Urinary bladder (tissue), 4 donors: Measurements from ENCODE around the gene PCLAF. TPM values are rescaled to one million over a fixed set of nuclear protein-coding genes. Genes with fewer than 3 reads are reported as not detected.
"Not testable (repeated sequence)": the region's sequence is repeated elsewhere in the genome, so short reads cannot be mapped to it uniquely, and the experiment has no call there.

Experiments
- DNase-seq: peaks from one replicate; pipeline ENCODE4 v3.0.0-alpha.2; 2015; ENCODE audit errors: extremely low spot score
- H3K27ac ChIP-seq: one replicate; pipeline ENCODE4 v1.5.1; 2013; ENCODE audit warnings: low read depth, mild to moderate bottlenecking, moderate library complexity
- H3K36me3 ChIP-seq: one replicate; pipeline ENCODE4 v1.6.1; 2013; ENCODE audit warnings: mild to moderate bottlenecking, moderate library complexity; ENCODE audit not compliant: insufficient read depth
- H3K4me1 ChIP-seq: one replicate; pipeline ENCODE4 v1.6.1; 2013; ENCODE audit warnings: mild to moderate bottlenecking, moderate library complexity; ENCODE audit not compliant: insufficient read depth
- H3K4me3 ChIP-seq: one replicate; pipeline ENCODE4 v1.5.1; 2013; ENCODE audit warnings: low read depth, low read length
- WGBS: extraction: QIAGEN DNeasy Blood & Tissue Kit; methylation state at CpG from one replicate; pipeline ENCODE4 v1.1.7; 2013; 5-methylcytosine and 5-hydroxymethylcytosine counted together
- polyA plus RNA-seq: library from polyadenylated mRNA; stranded (reverse); fragments of 200-250 nt; gene quantifications from one replicate; pipeline ENCODE4 v1.2.3, GENCODE V29; 2013
- small RNA-seq: library from RNA; depleted of rRNA; stranded (forward); fragments of <200 nt; gene quantifications from one replicate; pipeline ENCODE3, GENCODE V24; 2014
- total RNA-seq: library from RNA; depleted of rRNA; stranded (reverse); fragments of >200 nt; gene quantifications from one replicate; pipeline ENCODE4 v1.2.3, GENCODE V29; 2014
- donor health status: healthy with polysubstance abuse.
- donor health status: healthy.

Gene PCLAF
- total and polyA plus RNA-seq, 2 donors = 1.8 to 41.5 TPM

- not testable (repeated sequence) for H3K4me3 ChIP-seq, H3K36me3 ChIP-seq, DNase-seq, H3K4me1 ChIP-seq, H3K27ac ChIP-seq
- 33% methylated on average over 3 of the region's 15 CpGs for WGBS
Measured at GRCh38 chr15:64326975-64327374, 54.3 kb downstream of the PCLAF start.

- not testable (repeated sequence) for H3K27ac ChIP-seq, H3K4me3 ChIP-seq, H3K4me1 ChIP-seq, H3K36me3 ChIP-seq, DNase-seq
- 91% methylated on average over 11 of the region's 20 CpGs for WGBS
Measured at GRCh38 chr15:64326458-64326857, 54.8 kb downstream of the PCLAF start.

- WGBS = 88% methylated on average over 5 of the region's 5 CpGs
- no peaks in the 10 kb centered on the region for H3K4me1 ChIP-seq
- H3K4me3 ChIP-seq = no peak overlapping the region
- H3K27ac ChIP-seq = no peak overlapping the region
- DNase-seq = no peak
- peaks cover 2% of the 10 kb centered on the region for H3K36me3 ChIP-seq
Measured at GRCh38 chr15:64324165-64324877, 56.9 kb downstream of the PCLAF start.

- Histone ChIP-seq H3K36me3 (no peaks in the 10 kb centered on the region), H3K4me1 (no peaks in the 10 kb centered on the region), H3K4me3 (no peak overlapping the region), H3K27ac (no peak overlapping the region)
- WGBS = 37% methylated on average over 4 of the region's 4 CpGs
- no peak for DNase-seq
Measured at GRCh38 chr15:64315216-64315615, 66.0 kb downstream of the PCLAF start.

GRCh38 chr15:64314456-64314855 is 66.8 kb downstream of the PCLAF start:
- Histone ChIP-seq H3K36me3 (no peaks in the 10 kb centered on the region), H3K27ac (no peak overlapping the region), H3K4me3 (no peak overlapping the region), H3K4me1 (no peaks in the 10 kb centered on the region)
- 56% methylated on average over 3 of the region's 3 CpGs for WGBS
- no peak for DNase-seq

Small RNA genes lying within 50 kb of the gene (small RNA-seq; reads per million reads assigned to genes)
- gene RF00554 = not detected

Other genes starting within 250 kb of the PCLAF start
- 0.42 TPM for gene SNX22, start 229.7 kb downstream of the PCLAF start, total RNA-seq
- gene SNX22, start 229.7 kb downstream of the PCLAF start, polyA plus RNA-seq = 1.1 TPM
- gene PPIB, start 218.4 kb downstream of the PCLAF start, total RNA-seq = 309 TPM
- 420 TPM for gene PPIB, start 218.4 kb downstream of the PCLAF start, polyA plus RNA-seq
- 40.1 TPM for gene CSNK1G1, start 25.3 kb downstream of the PCLAF start, total RNA-seq
- gene CSNK1G1, start 25.3 kb downstream of the PCLAF start, polyA plus RNA-seq = 5.7 TPM
- 21.0 TPM for gene TRIP4, start 6.4 kb upstream of the PCLAF start, total RNA-seq
- gene TRIP4, start 6.4 kb upstream of the PCLAF start, polyA plus RNA-seq = 20.9 TPM
- 23.7 TPM for gene ZNF609, start 79.1 kb upstream of the PCLAF start, total RNA-seq
- gene ZNF609, start 79.1 kb upstream of the PCLAF start, polyA plus RNA-seq = 15.0 TPM